OCI-LY3 (cell line): Measurements from ENCODE around the gene PDE9A.

Experiments used
- H2AFZ ChIP-seq: fragments of 200-600, 300-600 bp; shearing (Covaris generic); 2 replicates; pipeline ENCODE4 v1.6.0; 2014; ENCODE audit warnings: antibody characterized with exemption, low read depth, low read length
- H3K27ac ChIP-seq: fragments of 200-600, 300-600 bp; sonication (generic); 2 replicates; pipeline ENCODE4 v1.5.1; 2014; ENCODE audit warnings: mild to moderate bottlenecking, low read length, moderate library complexity, mixed read lengths
- H3K27me3 ChIP-seq: fragments of 200-600, 300-600 bp; sonication (generic); 2 replicates; pipeline ENCODE4 v1.6.1; 2014; ENCODE audit warnings: low read depth, low read length, mixed read lengths
- H3K36me3 ChIP-seq: fragments of 200-600, 300-600 bp; sonication (generic); replicated peaks from 2 replicates; pipeline ENCODE3; 2014; ENCODE audit warnings: low read depth, low read length, mixed read lengths
- H3K4me1 ChIP-seq: fragments of 300-600, 200-600 bp; sonication (generic); 2 replicates; pipeline ENCODE4 v1.6.1; 2014; ENCODE audit warnings: low read length, mixed read lengths
- H3K4me2 ChIP-seq: fragments of 200-600, 300-600 bp; sonication (generic); 2 replicates; pipeline ENCODE4 v1.6.1; 2014; ENCODE audit warnings: low read length, mixed read lengths
- H3K4me3 ChIP-seq: fragments of 300-600, 200-600 bp; sonication (generic); 2 replicates; pipeline ENCODE4 v1.5.1; 2014; ENCODE audit warnings: antibody characterized with exemption, mild to moderate bottlenecking, low read length, moderate library complexity
- H3K79me2 ChIP-seq: fragments of 300-600, 200-600 bp; shearing (Covaris generic); 2 replicates; pipeline ENCODE4 v1.6.1; 2014; ENCODE audit warnings: mild to moderate bottlenecking, low read length, mixed read lengths
- H3K9ac ChIP-seq: fragments of 300-600, 200-600 bp; shearing (Covaris generic); 2 replicates; pipeline ENCODE4 v1.6.0; 2014; ENCODE audit warnings: mild to moderate bottlenecking, low read length, moderate library complexity
- H3K9me3 ChIP-seq: fragments of 200-600, 300-600 bp; shearing (Covaris generic); 2 replicates; pipeline ENCODE4 v1.6.1; 2014; ENCODE audit warnings: low read length, mixed read lengths; ENCODE audit not compliant: insufficient read depth
- H4K20me1 ChIP-seq: fragments of 200-600, 300-600 bp; sonication (generic); 2 replicates; pipeline ENCODE4 v1.6.1; 2016; ENCODE audit warnings: low read length, mixed read lengths; ENCODE audit not compliant: insufficient read depth
- CTCF ChIP-seq: fragments of 200-600, 300-600 bp; sonication (generic); IDR thresholded peaks from 2 replicates; pipeline ENCODE4 v1.5.1; 2014; ENCODE audit warnings: antibody characterized with exemption, low read length, low read depth
- EZH2phosphoT487 ChIP-seq: fragments of 200-600 bp; shearing (Covaris generic); IDR thresholded peaks from 2 replicates; pipeline ENCODE4 v1.6.1; 2018; ENCODE audit warnings: antibody characterized with exemption, mixed run types, low read depth

The PDE9A gene

GRCh38 chr21:42680058-42680330 is 26.6 kb downstream of the PDE9A start:
- Histone ChIP-seq H3K4me1 (no peaks in the 10 kb centered on the region), H2AFZ (no peak overlapping the region), H3K9ac (no peak overlapping the region), H3K27ac (no peak overlapping the region), H3K36me3 (no peaks in the 10 kb centered on the region), H3K4me3 (no peak overlapping the region), H3K4me2 (no peak overlapping the region), H3K27me3 (no peaks in the 10 kb centered on the region), H4K20me1 (no peaks in the 10 kb centered on the region), H3K79me2 (no peaks in the 10 kb centered on the region), H3K9me3 (no peaks in the 10 kb centered on the region)
- TF ChIP-seq EZH2phosphoT487 (no peak), CTCF (no peak)

- Histone ChIP-seq H4K20me1 (no peaks in the 10 kb centered on the region), H3K4me3 (no peak overlapping the region), H3K4me2 (no peak overlapping the region), H3K27ac (no peak overlapping the region), H3K36me3 (no peaks in the 10 kb centered on the region), H3K9ac (no peak overlapping the region), H3K4me1 (no peaks in the 10 kb centered on the region), H3K27me3 (no peaks in the 10 kb centered on the region), H2AFZ (no peak overlapping the region), H3K79me2 (no peaks in the 10 kb centered on the region), H3K9me3 (no peaks in the 10 kb centered on the region)
- TF ChIP-seq EZH2phosphoT487 (no peak), CTCF (no peak)
These were observed 27.0 kb downstream of the PDE9A start for GRCh38 chr21:42680429-42680828.

- H3K79me2 ChIP-seq = no peaks in the 10 kb centered on the region
- H3K4me1 ChIP-seq = no peaks in the 10 kb centered on the region
- H3K27me3 ChIP-seq = no peaks in the 10 kb centered on the region
- no peak overlapping the region for H3K4me3 ChIP-seq
- no peaks in the 10 kb centered on the region for H3K9me3 ChIP-seq
- no peaks in the 10 kb centered on the region for H4K20me1 ChIP-seq
- no peak overlapping the region for H3K4me2 ChIP-seq
- H3K36me3 ChIP-seq = no peaks in the 10 kb centered on the region
- H3K9ac ChIP-seq = no peak overlapping the region
- TF ChIP-seq EZH2phosphoT487 (no peak), CTCF (no peak)
- no peak overlapping the region for H3K27ac ChIP-seq
- no peak overlapping the region for H2AFZ ChIP-seq
These were observed 28.1 kb downstream of the PDE9A start for GRCh38 chr21:42681296-42682206.

GRCh38 chr21:42682661-42683210 is 29.3 kb downstream of the PDE9A start:
- no peak overlapping the region for H2AFZ ChIP-seq
- TF ChIP-seq CTCF = no peak
- no peak for TF ChIP-seq EZH2phosphoT487
- no peak overlapping the region for H3K27ac ChIP-seq
- no peaks in the 10 kb centered on the region for H3K36me3 ChIP-seq
- H3K79me2 ChIP-seq = no peaks in the 10 kb centered on the region
- no peak overlapping the region for H3K4me2 ChIP-seq
- no peaks in the 10 kb centered on the region for H4K20me1 ChIP-seq
- no peaks in the 10 kb centered on the region for H3K4me1 ChIP-seq
- no peaks in the 10 kb centered on the region for H3K27me3 ChIP-seq
- no peaks in the 10 kb centered on the region for H3K9me3 ChIP-seq
- no peak overlapping the region for H3K9ac ChIP-seq
- H3K4me3 ChIP-seq = no peak overlapping the region
